GM12878 (cell line): ENCODE measurements around the gene CNTNAP2. TPM values are rescaled to one million over a fixed set of nuclear protein-coding genes. Genes with fewer than 3 reads are reported as not detected.

ENCODE experiments used
- ATAC-seq: fragments of 200-7000 bp; cut with Tn5 transposase; 3 replicates; pipeline ENCODE4 v1.9.1; 2020; ENCODE audit warnings: mild to moderate bottlenecking, moderate library complexity
- BruUV-seq: library from RNA; stranded (reverse); fragments of 400-500 nt; replicated peaks from 2 replicates; lab custom pipeline; 2021; lab: Mats Ljungman, UMichigan
- CTCF ChIA-PET: fragments of 300-600 bp; sonication (Branson Sonifier 250); formaldehyde crosslinking; extraction: SDS; loops from one replicate; lab custom pipeline; 2021; ENCODE audit warnings: inconsistent platforms; lab: Yijun Ruan, JAX
- POLR2A ChIA-PET: fragments of 350-600 bp; formaldehyde crosslinking; extraction: SDS; loops from one replicate; lab custom pipeline; 2021; ENCODE audit warnings: inconsistent platforms; lab: Charles Lee
- RAD21 ChIA-PET: fragments of 300-600 bp; sonication (Branson Sonifier 250); formaldehyde crosslinking; loops from one replicate; lab custom pipeline; 2023; ENCODE audit warnings: antibody characterized with exemption; ENCODE audit not compliant: unreplicated experiment; lab: Charles Lee
- SMC1A ChIA-PET: fragments of 300-600 bp; sonication (Branson Sonifier 250); formaldehyde crosslinking; loops from one replicate; lab custom pipeline; 2023; ENCODE audit not compliant: unreplicated experiment, uncharacterized antibody; lab: Charles Lee
- DNase-seq: peaks from one replicate; pipeline ENCODE4 v3.0.0-alpha.2; 2011; ENCODE audit warnings: low read depth, low spot score
- FAIRE-seq: peaks from 3 replicates; lab custom pipeline; 2011; peaks lifted over from hg19 to GRCh38; lab: Jason Lieb, UNC
- H2AFZ ChIP-seq: 2 replicates; pipeline ENCODE4 v1.6.0; 2011; ENCODE audit warnings: low read depth, low read length, control low read depth; ENCODE audit not compliant: control insufficient read depth
- H3K27ac ChIP-seq: 2 replicates; pipeline ENCODE4 v1.5.1; 2011; ENCODE audit warnings: control low read depth; ENCODE audit not compliant: control insufficient read depth, insufficient read depth
- H3K27me3 ChIP-seq, 2 experiments: replicated peaks in 1 of 2; 2 replicates each; pipeline versions ENCODE4 v1.6.0 to v1.6.1; 2011; ENCODE audit warnings: low read length in 1 of 2; ENCODE audit not compliant: control insufficient read depth in 2 of 2, insufficient read depth in 2 of 2
- H3K36me3 ChIP-seq, 2 experiments: 2 replicates each; pipeline ENCODE4 v1.5.1; 2011; ENCODE audit warnings: low read length in 1 of 2; ENCODE audit not compliant: control insufficient read depth in 2 of 2, insufficient read depth in 2 of 2
- H3K4me1 ChIP-seq: 2 replicates; pipeline ENCODE4 v1.6.1; 2011; ENCODE audit warnings: mild to moderate bottlenecking, low read length, moderate library complexity, mixed read lengths; ENCODE audit not compliant: control insufficient read depth, insufficient read depth
- H3K4me2 ChIP-seq: 2 replicates; pipeline ENCODE4 v1.6.0; 2011; ENCODE audit warnings: control low read depth; ENCODE audit not compliant: control insufficient read depth, insufficient read depth
- H3K4me3 ChIP-seq: fragments of 200-600 bp; sonication (generic); 2 replicates; pipeline ENCODE4 v1.5.1; 2016
- H3K79me2 ChIP-seq: 2 replicates; pipeline ENCODE4 v1.6.0; 2011; ENCODE audit warnings: low read length; ENCODE audit not compliant: control insufficient read depth, insufficient read depth
- H3K9ac ChIP-seq: 2 replicates; pipeline ENCODE4 v1.8.0; 2011; ENCODE audit warnings: low read length, control low read depth, mixed read lengths; ENCODE audit not compliant: control insufficient read depth, insufficient read depth
- H3K9me3 ChIP-seq: replicated peaks from 3 replicates; pipeline ENCODE4 v1.5.1; 2011; ENCODE audit warnings: mild to moderate bottlenecking, low read length; ENCODE audit not compliant: control insufficient read depth, insufficient read depth
- H4K20me1 ChIP-seq: 2 replicates; pipeline ENCODE4 v1.6.0; 2011; ENCODE audit not compliant: control insufficient read depth, insufficient read depth
- BRCA1 ChIP-seq: IDR thresholded peaks from 2 replicates; pipeline ENCODE4 v1.6.1; 2011; ENCODE audit warnings: low read depth, low read length, improper control_type of control experiment
- GABPA ChIP-seq: IDR thresholded peaks from 2 replicates; pipeline ENCODE4 v1.6.1; 2014; ENCODE audit warnings: antibody characterized with exemption, low read depth, mild to moderate bottlenecking, inconsistent platforms
- KAT2A ChIP-seq: conservative IDR thresholded peaks from 2 replicates; pipeline ENCODE4 v1.6.1; 2011; ENCODE audit warnings: low read depth, low read length; ENCODE audit not compliant: control insufficient read depth
- MEF2A ChIP-seq: IDR thresholded peaks from 2 replicates; pipeline ENCODE4 v1.6.1; 2011; ENCODE audit warnings: low read depth, mild to moderate bottlenecking, low read length, moderate library complexity; ENCODE audit not compliant: insufficient read depth
- MTA3 ChIP-seq: IDR thresholded peaks from 2 replicates; pipeline ENCODE4 v1.6.1; 2012; ENCODE audit warnings: low read length, inconsistent platforms, borderline replicate concordance
- NBN ChIP-seq: fragments of 450-650 bp; IDR thresholded peaks from 2 replicates; pipeline ENCODE4 v1.6.1; 2016
- RAD21 ChIP-seq: IDR thresholded peaks from 2 replicates; pipeline ENCODE4 v1.6.1; 2011; ENCODE audit warnings: mild to moderate bottlenecking, low read depth, low read length, moderate library complexity; ENCODE audit not compliant: insufficient read depth
- RAD51 ChIP-seq: fragments of 450-650 bp; IDR thresholded peaks from 2 replicates; pipeline ENCODE4 v1.6.1; 2016; ENCODE audit warnings: moderate library complexity, mild to moderate bottlenecking, inconsistent platforms
- RB1 ChIP-seq: fragments of 450-650 bp; formaldehyde crosslinking; IDR thresholded peaks from 2 replicates; pipeline ENCODE4 v1.6.1; 2017; ENCODE audit warnings: mild to moderate bottlenecking, borderline replicate concordance
- SKIL ChIP-seq: fragments of 450-650 bp; IDR thresholded peaks from 2 replicates; pipeline ENCODE4 v1.6.1; 2017; ENCODE audit warnings: mild to moderate bottlenecking, low read depth, inconsistent platforms; ENCODE audit not compliant: poor library complexity, severe bottlenecking
- SMARCA5 ChIP-seq: fragments of 450-650 bp; IDR thresholded peaks from 2 replicates; pipeline ENCODE4 v1.6.1; 2017; ENCODE audit warnings: mild to moderate bottlenecking
- USF1 ChIP-seq: IDR thresholded peaks from 2 replicates; pipeline ENCODE4 v1.6.1; 2011; ENCODE audit warnings: borderline replicate concordance, low read depth, mild to moderate bottlenecking, moderate library complexity, mixed read lengths, low read length; ENCODE audit not compliant: insufficient read depth; ENCODE audit errors: extremely low read length
- WGBS: methylation state at CpG from one replicate; pipeline ENCODE4 v1.1.6; 2016; ENCODE audit warnings: low lambda C conversion rate; ENCODE audit not compliant: insufficient replicate concordance, insufficient coverage; ENCODE audit errors: missing lambda C conversion rate; 5-methylcytosine and 5-hydroxymethylcytosine counted together
- in situ Hi-C: fragments of 300-500 bp; cut with MboI; formaldehyde crosslinking; loops from 9 replicates; pipeline ENCODE4 v1.14.3; 2018; ENCODE audit warnings: mixed read lengths
- intact Hi-C: fragments of 100-400 bp; cut with micrococcal nuclease; formaldehyde crosslinking; loops from one replicate; pipeline ENCODE4 v1.14.2; 2022; ENCODE audit not compliant: unreplicated experiment
- polyA plus RNA-seq, 11 experiments: library from polyadenylated mRNA; depleted of rRNA in 4 of 11; unstranded in 6 of 11; stranded (reverse) in 5 of 11; fragments of >200 nt; fragmentation: Nextera tagmentation in 4 of 11; fragmentation: Illumina TruSeq in 1 of 11; extraction: Ambion mirVana in 4 of 11; extraction: Trizol in 1 of 11; gene quantifications; 1 replicate in 1 of 11; 2 replicates in 10 of 11; pipeline versions ENCODE4 v1.2.1 to v1.2.3, GENCODE V29; 2011 to 2016; ENCODE audit warnings: inconsistent platforms in 2 of 11, missing spikeins in 2 of 11, low read depth in 1 of 11
- total RNA-seq, 4 experiments: library from RNA; depleted of rRNA in 3 of 4; stranded (reverse); fragments of >200 nt in 3 of 4; fragmentation: Illumina TruSeq in 1 of 4; extraction: Trizol in 1 of 4; gene quantifications; 2 replicates each; pipeline versions ENCODE4 v1.2.1 to v1.2.3, GENCODE V29; 2013 to 2021
- TF ChIP-seq, protein P1 (sequence below), 3 experiments: IDR thresholded peaks in 2 of 3; conservative IDR thresholded peaks in 1 of 3; 2 replicates each; pipeline ENCODE4 v1.5.1; 2011; ENCODE audit warnings: low read depth in 3 of 3, low read length in 3 of 3, mild to moderate bottlenecking in 3 of 3, control low read depth in 2 of 3, moderate library complexity in 2 of 3, inconsistent platforms in 1 of 3, mixed read lengths in 1 of 3; ENCODE audit not compliant: control insufficient read depth in 2 of 3, insufficient read depth in 1 of 3; ENCODE audit errors: extremely low read depth in 1 of 3

The CNTNAP2 gene
- total and polyA plus RNA-seq, 10 of the 15 experiments (the other 5 are each of a cell fraction or from before 2014, with no cell fraction given), result 0.03 to 0.08 (median 0.03) TPM; not detected in 7

DNA sequence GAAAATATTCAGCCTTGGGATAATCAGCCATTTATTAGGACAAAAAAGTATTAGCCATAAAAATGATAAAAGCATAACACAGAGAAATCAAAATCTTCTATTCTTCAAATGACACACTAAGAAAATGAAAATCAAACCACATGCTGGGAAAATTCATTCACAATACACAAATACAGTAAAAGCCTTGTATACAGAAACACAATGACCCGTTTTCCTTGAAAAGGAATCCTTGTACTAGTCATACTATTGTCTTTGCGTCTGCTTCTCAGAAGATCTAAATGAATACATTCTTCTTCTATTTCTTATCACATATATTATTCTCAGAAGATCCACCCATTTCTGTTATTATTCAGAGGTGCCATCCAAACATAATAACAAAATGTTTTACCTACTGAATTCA is 749.1 kb downstream of the CNTNAP2 start:
- DNase-seq (no peak), FAIRE-seq (no peak), ATAC-seq (no peak)
- in situ Hi-C loops, result no loop called here
- WGBS, result 8% methylated on average over 2 of the region's 2 CpGs
- CTCF ChIA-PET, result no interaction called here
- Histone ChIP-seq H3K4me3 (no peak overlapping the region), H3K36me3 (no peaks in the 10 kb centered on the region), H4K20me1 (no peaks in the 10 kb centered on the region), H3K4me1 (no peaks in the 10 kb centered on the region), H2AFZ (no peak overlapping the region), H3K79me2 (no peaks in the 10 kb centered on the region), H3K9ac (no peak overlapping the region), H3K27ac (no peak overlapping the region), H3K9me3 (no peaks in the 10 kb centered on the region), H3K27me3 (no peaks in the 10 kb centered on the region), H3K4me2 (no peak overlapping the region)
- RAD21 ChIA-PET, result no interaction called here
- intact Hi-C loops, result no loop called here
- POLR2A ChIA-PET, result no interaction called here
- no TSS peak for BruUV-seq
- SMC1A ChIA-PET, result no interaction called here
- TF ChIP-seq BRCA1 (no peak), RB1 (no peak), NBN (no peak), MEF2A (no peak), MTA3 (no peak), GABPA (no peak), RAD21 (no peak), USF1 (no peak), KAT2A (no peak), SMARCA5 (no peak), SKIL (no peak), RAD51 (no peak)
- TF ChIP-seq, protein P1, sequence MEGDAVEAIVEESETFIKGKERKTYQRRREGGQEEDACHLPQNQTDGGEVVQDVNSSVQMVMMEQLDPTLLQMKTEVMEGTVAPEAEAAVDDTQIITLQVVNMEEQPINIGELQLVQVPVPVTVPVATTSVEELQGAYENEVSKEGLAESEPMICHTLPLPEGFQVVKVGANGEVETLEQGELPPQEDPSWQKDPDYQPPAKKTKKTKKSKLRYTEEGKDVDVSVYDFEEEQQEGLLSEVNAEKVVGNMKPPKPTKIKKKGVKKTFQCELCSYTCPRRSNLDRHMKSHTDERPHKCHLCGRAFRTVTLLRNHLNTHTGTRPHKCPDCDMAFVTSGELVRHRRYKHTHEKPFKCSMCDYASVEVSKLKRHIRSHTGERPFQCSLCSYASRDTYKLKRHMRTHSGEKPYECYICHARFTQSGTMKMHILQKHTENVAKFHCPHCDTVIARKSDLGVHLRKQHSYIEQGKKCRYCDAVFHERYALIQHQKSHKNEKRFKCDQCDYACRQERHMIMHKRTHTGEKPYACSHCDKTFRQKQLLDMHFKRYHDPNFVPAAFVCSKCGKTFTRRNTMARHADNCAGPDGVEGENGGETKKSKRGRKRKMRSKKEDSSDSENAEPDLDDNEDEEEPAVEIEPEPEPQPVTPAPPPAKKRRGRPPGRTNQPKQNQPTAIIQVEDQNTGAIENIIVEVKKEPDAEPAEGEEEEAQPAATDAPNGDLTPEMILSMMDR (IDR thresholded peaks at IDR 0.05 in 2 of 3, conservative IDR thresholded peaks at IDR 0.05 in 1 of 3; ENCODE audit: control insufficient read depth in 2 of 3, extremely low read depth in 1 of 3, insufficient read depth in 1 of 3, low read depth in 3 of 3, low read length in 3 of 3), result no peak
